GM18951 (cell line): ENCODE results near the gene C1orf159.

Experiments used
- POLR2A ChIP-seq: IDR thresholded peaks from 4 replicates; pipeline ENCODE4 v1.6.1; 2011; ENCODE audit warnings: mild to moderate bottlenecking; ENCODE audit not compliant: insufficient read length, insufficient read depth; ENCODE audit errors: extremely low read depth
- in situ Hi-C: fragments of 300-500 bp; cut with MboI; formaldehyde crosslinking; loops from one replicate; pipeline ENCODE4 v1.12.0; 2022; ENCODE audit warnings: low sequenced_read_pairs, mixed read lengths, inconsistent platforms; ENCODE audit not compliant: unreplicated experiment

Gene C1orf159

GRCh38 chr1:1075148-1075935, 40.5 kb downstream of the C1orf159 start:
- in situ Hi-C loops: no loop called here
- no peak for TF ChIP-seq POLR2A

- TF ChIP-seq POLR2A: no peak
These were observed 41.2 kb downstream of the C1orf159 start for GRCh38 chr1:1074631-1075147.

GRCh38 chr1:1073743-1074587, 41.9 kb downstream of the C1orf159 start, which contains the start of gene RNF223:
Gene RNF223, minus strand, starts transcription at chr1:1074306. Its CDS starts 1,740 bp downstream, at chr1:1072566.
- no peak for TF ChIP-seq POLR2A

More at GRCh38 chr1:1074631-1075147, 41.2 kb downstream of the C1orf159 start:
- in situ Hi-C loops: no loop called here

GRCh38 chr1:1072849-1073742, 42.8 kb downstream of the C1orf159 start:
- TF ChIP-seq POLR2A: no peak
- in situ Hi-C loops: no loop called here

More at GRCh38 chr1:1073743-1074587, 41.9 kb downstream of the C1orf159 start, which contains the start of gene RNF223:
- in situ Hi-C loops: no loop called here

GRCh38 chr1:1072299-1072848, 43.5 kb downstream of the C1orf159 start:
- TF ChIP-seq POLR2A: no peak

GRCh38 chr1:1071486-1072298, 44.2 kb downstream of the C1orf159 start:
- in situ Hi-C loops: no loop called here
- no peak for TF ChIP-seq POLR2A

More at GRCh38 chr1:1072299-1072848, 43.5 kb downstream of the C1orf159 start:
- in situ Hi-C loops: no loop called here

- in situ Hi-C loops: no loop called here
- no peak for TF ChIP-seq POLR2A
These were observed 45.9 kb downstream of the C1orf159 start for GRCh38 chr1:1069711-1070676.

GRCh38 chr1:1069056-1069710, 46.7 kb downstream of the C1orf159 start:
- peak; percentile 58 for TF ChIP-seq POLR2A
- in situ Hi-C loops: no loop called here

GRCh38 chr1:1068517-1069055, 47.3 kb downstream of the C1orf159 start:
- in situ Hi-C loops: no loop called here

More at GRCh38 chr1:1068517-1069055, 47.3 kb downstream of the C1orf159 start:
- TF ChIP-seq POLR2A: no peak
